ENCODE results near the gene JAZF1.

GRCh38 chr7:28016297-28016696 lies 164.3 kb downstream of the JAZF1 start:
- TF ChIP-seq CTCF (IDR thresholded peaks at IDR 0.05): no peak
- TF ChIP-seq POLR2A (IDR thresholded peaks at IDR 0.05): no peak
